Tibial nerve (tissue), 3 donors: Measurements from ENCODE around the gene RXFP1.

Experiments used
- CTCF ChIP-seq, 5 experiments: fragments of 200-600 bp in 3 of 5; fragments of 450-650 bp in 2 of 5; sonication (generic) in 3 of 5; IDR thresholded peaks; one replicate each; pipeline ENCODE4 v1.5.1; 2016 to 2019; ENCODE audit warnings: antibody characterized with exemption in 5 of 5, mild to moderate bottlenecking in 3 of 5, moderate library complexity in 2 of 5
- POLR2A ChIP-seq, 2 donors: fragments of 450-650 bp; IDR thresholded peaks; one replicate each; pipeline ENCODE4 v1.6.1; 2017; ENCODE audit warnings: antibody characterized with exemption in 2 of 2, mild to moderate bottlenecking in 2 of 2, moderate library complexity in 2 of 2

GRCh38 chr4:158649111-158649680, 127.5 kb downstream of the RXFP1 start:
- TF ChIP-seq POLR2A (IDR thresholded peaks at IDR 0.05) (no peak), CTCF (IDR thresholded peaks at IDR 0.05) (no peak)
